Endothelial cell of umbilical vein (primary cell): ENCODE results near the gene MIA.

Experiments
- CTCF ChIP-seq, 2 donors: IDR thresholded peaks; 1 replicate in 1 of 2; 2 replicates in 1 of 2; pipeline ENCODE4 v1.5.1; 2011; ENCODE audit warnings: low read length in 2 of 2, mild to moderate bottlenecking in 2 of 2, moderate library complexity in 2 of 2, control low read depth in 1 of 2, inconsistent platforms in 1 of 2, low read depth in 1 of 2; ENCODE audit not compliant: insufficient read depth in 1 of 2; ENCODE audit errors: extremely low read depth in 1 of 2
- EZH2 ChIP-seq: IDR thresholded peaks from 2 replicates; pipeline ENCODE4 v1.6.1; 2012; ENCODE audit warnings: borderline replicate concordance, low read depth, mild to moderate bottlenecking, moderate library complexity, low read length, inconsistent platforms; ENCODE audit not compliant: severe bottlenecking
- GATA2 ChIP-seq: IDR thresholded peaks from 2 replicates; pipeline ENCODE4 v1.7.0; 2011; ENCODE audit warnings: low read depth, mild to moderate bottlenecking, moderate library complexity, mixed read lengths, low read length; ENCODE audit not compliant: insufficient read length, insufficient read depth
- POLR2A ChIP-seq: IDR thresholded peaks from 2 replicates; pipeline ENCODE4 v1.6.1; 2012; ENCODE audit warnings: low read depth, mild to moderate bottlenecking, control low read depth, low read length
- POLR2AphosphoS5 ChIP-seq: IDR thresholded peaks from 2 replicates; pipeline ENCODE4 v1.6.1; 2012; ENCODE audit warnings: low read depth, mild to moderate bottlenecking, control low read depth, low read length, moderate library complexity; ENCODE audit not compliant: insufficient read depth

GRCh38 chr19:40755248-40755624 is 20.1 kb upstream of the MIA start:
- TF ChIP-seq CTCF (IDR thresholded peaks at IDR 0.05; ENCODE audit: extremely low read depth in 1 of 2, insufficient read depth in 1 of 2, low read depth in 1 of 2, low read length in 2 of 2) = no peak
- no peak for TF ChIP-seq EZH2
- TF ChIP-seq POLR2A = no peak
- TF ChIP-seq GATA2 = no peak
- no peak for TF ChIP-seq POLR2AphosphoS5
